ENCODE measurements around the gene NOTCH2.
A peak's percentile ranks its signal among the peaks of the same experiment; 100 is the strongest.
"Not testable (repeated sequence)": the region's sequence is repeated elsewhere in the genome, so short reads cannot be mapped to it uniquely, and the experiment has no call there.

NOTCH2 gene

GRCh38 chr1:120001035-120001434 is 68.4 kb downstream of the NOTCH2 start:
- H3K23ac ChIP-seq (ENCODE audit: low read length); H3K27me3 ChIP-seq (ENCODE audit: insufficient read depth, low read length); H3K9ac ChIP-seq (ENCODE audit: low read length); H2BK5ac ChIP-seq (ENCODE audit: low read depth, low read length, poor library complexity); H3K79me2 ChIP-seq (ENCODE audit: control insufficient read depth, insufficient read depth, low read length, poor library complexity); H2AFZ ChIP-seq (ENCODE audit: insufficient read depth, low read length, poor library complexity); H4K91ac ChIP-seq (ENCODE audit: low read depth, low read length); H3K36me3 ChIP-seq (ENCODE audit: control insufficient read depth in 1 of 2, insufficient read depth in 2 of 2, low read length in 2 of 2); H3K4ac ChIP-seq (ENCODE audit: low read depth, low read length); H3K14ac ChIP-seq (ENCODE audit: low read length); H4K8ac ChIP-seq (ENCODE audit: low read depth, low read length); H3K27ac ChIP-seq (ENCODE audit: low read depth, low read length); H3K4me2 ChIP-seq (ENCODE audit: low read length); H3K4me3 ChIP-seq (ENCODE audit: low read depth, low read length); H2BK12ac ChIP-seq (ENCODE audit: low read length); H4K12ac ChIP-seq (ENCODE audit: low read depth, low read length); H3K4me1 ChIP-seq (ENCODE audit: control insufficient read depth in 1 of 2, insufficient read depth in 2 of 2, low read length in 2 of 2); DNase-seq; H2AK5ac ChIP-seq (ENCODE audit: low read length); H3K79me1 ChIP-seq (ENCODE audit: low read length); H3K18ac ChIP-seq (ENCODE audit: low read length); H3K9me3 ChIP-seq (ENCODE audit: insufficient read depth, low read depth, low read length); H2BK120ac ChIP-seq (ENCODE audit: insufficient read depth, low read length, poor library complexity): not testable (repeated sequence)
- WGBS (ENCODE audit: extremely low coverage, insufficient coverage, insufficient read length) = no CpG with 5 or more reads among the region's 9 CpGs

- H3K4me1 ChIP-seq (ENCODE audit: control insufficient read depth in 1 of 2, insufficient read depth in 2 of 2, low read length in 2 of 2); H3K9ac ChIP-seq (ENCODE audit: low read length); H4K91ac ChIP-seq (ENCODE audit: low read depth, low read length); H4K8ac ChIP-seq (ENCODE audit: low read depth, low read length); H3K4ac ChIP-seq (ENCODE audit: low read depth, low read length); H3K14ac ChIP-seq (ENCODE audit: low read length); H2BK120ac ChIP-seq (ENCODE audit: insufficient read depth, low read length, poor library complexity); H3K79me1 ChIP-seq (ENCODE audit: low read length); H3K23ac ChIP-seq (ENCODE audit: low read length); H3K4me3 ChIP-seq (ENCODE audit: low read depth, low read length); H3K27ac ChIP-seq (ENCODE audit: low read depth, low read length); H2BK5ac ChIP-seq (ENCODE audit: low read depth, low read length, poor library complexity); H4K12ac ChIP-seq (ENCODE audit: low read depth, low read length); H3K18ac ChIP-seq (ENCODE audit: low read length); H2BK12ac ChIP-seq (ENCODE audit: low read length); H3K4me2 ChIP-seq (ENCODE audit: low read length); H3K36me3 ChIP-seq (ENCODE audit: control insufficient read depth in 1 of 2, insufficient read depth in 2 of 2, low read length in 2 of 2); H3K79me2 ChIP-seq (ENCODE audit: control insufficient read depth, insufficient read depth, low read length, poor library complexity); DNase-seq; H2AFZ ChIP-seq (ENCODE audit: insufficient read depth, low read length, poor library complexity); H2AK5ac ChIP-seq (ENCODE audit: low read length); H3K9me3 ChIP-seq (ENCODE audit: insufficient read depth, low read depth, low read length); H3K27me3 ChIP-seq (ENCODE audit: insufficient read depth, low read length): not testable (repeated sequence)
- WGBS (ENCODE audit: extremely low coverage, insufficient coverage, insufficient read length) = no CpG with 5 or more reads among the region's 1 CpG
Observed at GRCh38 chr1:119996731-119997312, 72.6 kb downstream of the NOTCH2 start.

- H3K4me3 ChIP-seq (ENCODE audit: low read depth, low read length); H3K4ac ChIP-seq (ENCODE audit: low read depth, low read length); H2AFZ ChIP-seq (ENCODE audit: insufficient read depth, low read length, poor library complexity); DNase-seq; H3K79me2 ChIP-seq (ENCODE audit: control insufficient read depth, insufficient read depth, low read length, poor library complexity); H3K18ac ChIP-seq (ENCODE audit: low read length); H3K4me2 ChIP-seq (ENCODE audit: low read length); H3K27ac ChIP-seq (ENCODE audit: low read depth, low read length); H3K9me3 ChIP-seq (ENCODE audit: insufficient read depth, low read depth, low read length); H3K23ac ChIP-seq (ENCODE audit: low read length); H2BK120ac ChIP-seq (ENCODE audit: insufficient read depth, low read length, poor library complexity); H4K8ac ChIP-seq (ENCODE audit: low read depth, low read length); H3K4me1 ChIP-seq (ENCODE audit: control insufficient read depth in 1 of 2, insufficient read depth in 2 of 2, low read length in 2 of 2); H3K14ac ChIP-seq (ENCODE audit: low read length); H3K79me1 ChIP-seq (ENCODE audit: low read length); H4K12ac ChIP-seq (ENCODE audit: low read depth, low read length); H3K27me3 ChIP-seq (ENCODE audit: insufficient read depth, low read length); H2BK12ac ChIP-seq (ENCODE audit: low read length); H3K9ac ChIP-seq (ENCODE audit: low read length); H2BK5ac ChIP-seq (ENCODE audit: low read depth, low read length, poor library complexity); H3K36me3 ChIP-seq (ENCODE audit: control insufficient read depth in 1 of 2, insufficient read depth in 2 of 2, low read length in 2 of 2); H4K91ac ChIP-seq (ENCODE audit: low read depth, low read length); H2AK5ac ChIP-seq (ENCODE audit: low read length): not testable (repeated sequence)
- no CpG with 5 or more reads among the region's 2 CpGs for WGBS (ENCODE audit: extremely low coverage, insufficient coverage, insufficient read length)
Observed at GRCh38 chr1:119995975-119996374, 73.5 kb downstream of the NOTCH2 start.

- Histone ChIP-seq H3K23ac (ENCODE audit: low read length) (no peak overlapping the region), H2AFZ (ENCODE audit: insufficient read depth, low read length, poor library complexity) (no peak overlapping the region), H3K18ac (ENCODE audit: low read length) (no peak overlapping the region), H2BK5ac (ENCODE audit: low read depth, low read length, poor library complexity) (no peak overlapping the region), H3K4me2 (ENCODE audit: low read length) (no peak overlapping the region), H3K9ac (ENCODE audit: low read length) (no peak overlapping the region), H3K4me3 (ENCODE audit: low read depth, low read length) (no peak overlapping the region), H4K8ac (ENCODE audit: low read depth, low read length) (no peak overlapping the region), H4K91ac (ENCODE audit: low read depth, low read length) (no peak overlapping the region), H2BK12ac (ENCODE audit: low read length) (no peak overlapping the region), H3K36me3 (ENCODE audit: control insufficient read depth in 1 of 2, insufficient read depth in 2 of 2, low read length in 2 of 2) (peaks cover 0 to 1% of the 10 kb centered on the region in 2 experiments), H2BK120ac (ENCODE audit: insufficient read depth, low read length, poor library complexity) (no peak overlapping the region), H3K27ac (ENCODE audit: low read depth, low read length) (no peak overlapping the region), H3K4ac (ENCODE audit: low read depth, low read length) (no peak overlapping the region), H3K79me2 (ENCODE audit: control insufficient read depth, insufficient read depth, low read length, poor library complexity) (no peaks in the 10 kb centered on the region), H3K9me3 (ENCODE audit: insufficient read depth, low read depth, low read length) (no peaks in the 10 kb centered on the region), H3K4me1 (ENCODE audit: control insufficient read depth in 1 of 2, insufficient read depth in 2 of 2, low read length in 2 of 2) (no peaks in the 10 kb centered on the region), H3K27me3 (ENCODE audit: insufficient read depth, low read length) (no peaks in the 10 kb centered on the region), H3K14ac (ENCODE audit: low read length) (no peak overlapping the region), H3K79me1 (ENCODE audit: low read length) (no peaks in the 10 kb centered on the region), H2AK5ac (ENCODE audit: low read length) (no peak overlapping the region), H4K12ac (ENCODE audit: low read depth, low read length) (no peak overlapping the region)
- WGBS (ENCODE audit: extremely low coverage, insufficient coverage, insufficient read length) = no CpG with 5 or more reads among the region's 2 CpGs
- peak in 1 of 2 donors; percentile 31 for DNase-seq
Observed at GRCh38 chr1:119988306-119989062, 81.0 kb downstream of the NOTCH2 start.

Measured in trophoblast cell (in vitro differentiated cells and primary cell).